Pancreas (tissue), 10 donors: ENCODE measurements around the gene RAP1GAP2. TPM values are rescaled to one million over a fixed set of nuclear protein-coding genes. Genes with fewer than 3 reads are reported as not detected.
A peak's percentile ranks its signal among the peaks of the same experiment; 100 is the strongest.

Experiments
- ATAC-seq, 4 donors: fragments of 200-7000 bp; cut with Tn5 transposase; one replicate each; pipeline versions ENCODE4 v1.8.0 to v1.9.1; 2020; ENCODE audit warnings: mild to moderate bottlenecking in 4 of 4, moderate library complexity in 4 of 4
- DNase-seq, 6 donors: peaks; one replicate each; pipeline ENCODE4 v3.0.0-alpha.2; 2020
- FAIRE-seq: peaks from 2 replicates; lab custom pipeline; 2012; peaks lifted over from hg19 to GRCh38; lab: Jason Lieb, UNC
- H3K27ac ChIP-seq, 4 donors: fragments of 200-600 bp; sonication (generic); 1 replicate in 3 of 4; 2 replicates in 1 of 4; pipeline versions ENCODE4 v1.5.0 to v1.8.0; 2020
- H3K27me3 ChIP-seq, 4 donors: fragments of 200-600 bp; one replicate each; pipeline ENCODE4 v1.8.0; 2021
- H3K36me3 ChIP-seq, 3 donors: fragments of 200-600 bp; sonication (generic) in 1 of 3; one replicate each; pipeline versions ENCODE4 v1.5.0 to v1.8.0; 2020 to 2021
- H3K4me1 ChIP-seq, 3 donors: fragments of 200-600 bp; one replicate each; pipeline ENCODE4 v1.8.0; 2021
- H3K4me3 ChIP-seq, 4 donors: fragments of 200-600 bp; sonication (generic) in 2 of 4; one replicate each; pipeline versions ENCODE4 v1.5.0 to v1.8.0; 2020 to 2021
- H3K9me3 ChIP-seq, 4 donors: fragments of 200-600 bp; one replicate each; pipeline ENCODE4 v1.8.0; 2021
- CTCF ChIP-seq, 4 donors: fragments of 200-600 bp; sonication (generic) in 3 of 4; IDR thresholded peaks; one replicate each; pipeline versions ENCODE4 v1.5.0 to v1.8.0; 2021; ENCODE audit warnings: antibody characterized with exemption in 4 of 4
- WGBS, 2 donors: extraction: QIAGEN DNeasy Blood & Tissue Kit; methylation state at CpG; one replicate each; pipeline ENCODE4 v1.1.7; 2013; 5-methylcytosine and 5-hydroxymethylcytosine counted together
- intact Hi-C, 3 donors: fragments of 100-400 bp; cut with DNase I; formaldehyde crosslinking; loops; one replicate each; pipeline versions ENCODE4 v1.11.1 to v1.14.2; 2022
- polyA plus RNA-seq, 2 donors: library from polyadenylated mRNA; stranded (reverse); fragments of 200-250 nt; gene quantifications; one replicate each; pipeline ENCODE4 v1.2.3, GENCODE V29; 2013
- total RNA-seq, 6 donors: library from RNA; stranded (reverse); fragmentation: NEBNext Ultra II Directional in 4 of 6; extraction: Animal tissue kit (Norgen Biotek cat#: 25700) in 4 of 6; gene quantifications; one replicate each; pipeline versions ENCODE4 v1.2.1 to v1.2.4, GENCODE V29; 2021 to 2023
- donor health status: healthy with polysubstance abuse.
- donor health status: DM: no; HTN: no; CAD: no; lungs with moderate emphysema.
- donor health status: DM: no; HTN: no; CAD: no.
- donor health status: control.
- donor health status: control.
- donor health status: Bipolar disorder and iron deficiency.
- donor health status: DM: yes; HTN: yes; CAD: no.
- donor health status: DM: no; HTN: no; CAD: no.
- donor health status: DM: no; HTN: no; CAD: no.
- donor health status: DM: yes; HTN: yes; CAD: no.

Gene RAP1GAP2
- total and polyA plus RNA-seq, 8 donors: 29.7 to 51.2 (median 43.0) TPM

- no peaks in the 10 kb centered on the region for H3K9me3 ChIP-seq
- DNase-seq: no peak
- no peak overlapping the region for H3K4me3 ChIP-seq
- intact Hi-C loops: loop anchor here in 2 of 3 donors (10.0 kb wide), 2 partner anchors 53 to 63 kb away; no protein-coding TSS in a partner anchor
- no peaks in the 10 kb centered on the region for H3K36me3 ChIP-seq
- 38 to 40% methylated on average over 6 of the region's 6 CpGs for WGBS, 2 donors
- no peak for FAIRE-seq
- peak overlapping the region in 1 of 4 donors; percentile 81 for H3K27ac ChIP-seq
- no peaks in the 10 kb centered on the region for H3K27me3 ChIP-seq
- no peak for ATAC-seq
- H3K4me1 ChIP-seq: peaks cover 0 to 9% (median 7%) of the 10 kb centered on the region in 3 donors
- TF ChIP-seq CTCF (IDR thresholded peaks at IDR 0.05): no peak
Measured at GRCh38 chr17:2852221-2852620, 56.0 kb downstream of the RAP1GAP2 start.

GRCh38 chr17:2852729-2853282, 56.6 kb downstream of the RAP1GAP2 start:
- DNase-seq: peak in 3 of 6 donors; percentile 55 to 77 (median 65)
- no peaks in the 10 kb centered on the region for H3K27me3 ChIP-seq

GRCh38 chr17:2853283-2854142, 57.3 kb downstream of the RAP1GAP2 start:
- ATAC-seq: peak; percentile 18 to 58 (median 42)
- peak overlapping the region; percentile 54 to 81 (median 71) for H3K27ac ChIP-seq
- intact Hi-C loops: loop anchor here in 2 of 3 donors (10.0 kb wide), 2 partner anchors 51 to 61 kb away; no protein-coding TSS in a partner anchor

More at GRCh38 chr17:2852729-2853282, 56.6 kb downstream of the RAP1GAP2 start:
- intact Hi-C loops: loop anchor here in 2 of 3 donors (10.0 kb wide), 2 partner anchors 52 to 62 kb away; no protein-coding TSS in a partner anchor
- FAIRE-seq (no peak), ATAC-seq (no peak)
- Histone ChIP-seq H3K27ac (peak overlapping the region; percentile 54 to 81 (median 71)), H3K9me3 (no peaks in the 10 kb centered on the region), H3K36me3 (no peaks in the 10 kb centered on the region), H3K4me1 (peaks cover 0 to 12% (median 11%) of the 10 kb centered on the region in 3 donors), H3K4me3 (peak overlapping the region in 2 of 4 donors; percentile 56 to 63)
- 60 to 64% methylated on average over 39 to 55 of the region's 55 CpGs for WGBS, 2 donors
- TF ChIP-seq CTCF (IDR thresholded peaks at IDR 0.05): no peak

More at GRCh38 chr17:2853283-2854142, 57.3 kb downstream of the RAP1GAP2 start:
- DNase-seq: peak; percentile 61 to 87 (median 78)
- H3K36me3 ChIP-seq: no peaks in the 10 kb centered on the region
- FAIRE-seq: no peak
- TF ChIP-seq CTCF (IDR thresholded peaks at IDR 0.05): no peak
- H3K27me3 ChIP-seq: no peaks in the 10 kb centered on the region
- H3K4me3 ChIP-seq: peak overlapping the region; percentile 55 to 63 (median 56)
- peaks cover 0 to 12% (median 11%) of the 10 kb centered on the region in 3 donors for H3K4me1 ChIP-seq
- H3K9me3 ChIP-seq: no peaks in the 10 kb centered on the region
- WGBS, 2 donors: 3 to 4% methylated on average over 88 to 119 of the region's 119 CpGs
